Left lobe of liver (tissue), 2 donors: ENCODE measurements around the gene BNIP3. TPM values are rescaled to one million over a fixed set of nuclear protein-coding genes. Genes with fewer than 3 reads are reported as not detected.

ENCODE experiments used
- ATAC-seq: fragments of 200-7000 bp; cut with Tn5 transposase; one replicate; pipeline ENCODE4 v1.9.1; 2020; ENCODE audit warnings: mild to moderate bottlenecking, moderate library complexity
- DNase-seq: peaks from one replicate; pipeline ENCODE4 v3.0.0-alpha.2; 2020; ENCODE audit warnings: low spot score
- total RNA-seq: library from RNA; stranded (reverse); gene quantifications from one replicate; pipeline ENCODE4 v1.2.1, GENCODE V29; 2021
- donor health status: DM: no; HTN: no; CAD: no; lungs with moderate emphysema.
- donor health status: DM: no; HTN: yes; CAD: no.

The BNIP3 gene
- total RNA-seq, 1 donor from 2014 or later: 90.4 TPM

- ATAC-seq (no peak), DNase-seq (no peak)
Measured at GRCh38 chr10:131979336-131979735, 2.4 kb downstream of the BNIP3 start.

GRCh38 chr10:131978851-131979250, 2.9 kb downstream of the BNIP3 start:
- ATAC-seq (no peak), DNase-seq (no peak)

GRCh38 chr10:131978366-131978765, 3.4 kb downstream of the BNIP3 start:
- DNase-seq (no peak), ATAC-seq (no peak)

- no peak for DNase-seq
- ATAC-seq: no peak
Measured at GRCh38 chr10:131977323-131978096, 4.2 kb downstream of the BNIP3 start.

GRCh38 chr10:131975796-131976195, 5.9 kb downstream of the BNIP3 start:
- no peak for ATAC-seq
- DNase-seq: no peak

GRCh38 chr10:131975003-131975402, 6.7 kb downstream of the BNIP3 start:
- DNase-seq (no peak), ATAC-seq (no peak)

GRCh38 chr10:131974034-131974817, 7.5 kb downstream of the BNIP3 start:
- ATAC-seq: no peak
- no peak for DNase-seq

- DNase-seq (no peak), ATAC-seq (no peak)
Measured at GRCh38 chr10:131973160-131973951, 8.4 kb downstream of the BNIP3 start.

GRCh38 chr10:131972474-131973071, 9.2 kb downstream of the BNIP3 start:
- DNase-seq (no peak), ATAC-seq (peak; percentile 50)

GRCh38 chr10:131971591-131971990, 10.1 kb downstream of the BNIP3 start:
- ATAC-seq: no peak
- no peak for DNase-seq

- DNase-seq (no peak), ATAC-seq (no peak)
Measured at GRCh38 chr10:131970946-131971345, 10.8 kb downstream of the BNIP3 start.

GRCh38 chr10:131968949-131969348, 12.8 kb downstream of the BNIP3 start:
- no peak for ATAC-seq
- DNase-seq: no peak

GRCh38 chr10:131964298-131964697, 17.4 kb downstream of the BNIP3 start:
- no peak for ATAC-seq
- DNase-seq: no peak

GRCh38 chr10:131963811-131964210, 17.9 kb downstream of the BNIP3 start:
- ATAC-seq (no peak), DNase-seq (no peak)

- ATAC-seq: no peak
- no peak for DNase-seq
Measured at GRCh38 chr10:131963350-131963749, 18.4 kb downstream of the BNIP3 start.

GRCh38 chr10:131961777-131962662, 19.7 kb downstream of the BNIP3 start:
- no peak for DNase-seq
- ATAC-seq: no peak

GRCh38 chr10:131961047-131961776, 20.5 kb downstream of the BNIP3 start:
- ATAC-seq (peak; percentile 5), DNase-seq (no peak)

GRCh38 chr10:131960631-131961046, 21.1 kb downstream of the BNIP3 start:
- no peak for DNase-seq

GRCh38 chr10:131959841-131960240, 21.9 kb downstream of the BNIP3 start:
- ATAC-seq: no peak

More at GRCh38 chr10:131960631-131961046, 21.1 kb downstream of the BNIP3 start:
- peak; percentile 12 for ATAC-seq

More at GRCh38 chr10:131959841-131960240, 21.9 kb downstream of the BNIP3 start:
- no peak for DNase-seq
